GM10266 (cell line): Measurements from ENCODE around the gene GSK3B.
A peak's percentile ranks its signal among the peaks of the same experiment; 100 is the strongest.

Experiments
- DNase-seq: peaks from one replicate; pipeline ENCODE4 v3.0.0; 2012; ENCODE audit errors: extremely low spot score
- CTCF ChIP-seq: IDR thresholded peaks from 2 replicates; pipeline ENCODE4 v1.5.1; 2012; ENCODE audit warnings: mild to moderate bottlenecking, low read depth; ENCODE audit not compliant: control insufficient read depth, insufficient read depth; ENCODE audit errors: missing control alignments

GSK3B gene

GRCh38 chr3:120093911-120094775, at the start of gene GSK3B:
Gene GSK3B (minus strand): TSS chr3:120094447. CDS start chr3:120093434, 1,013 bp downstream.
- no peak for TF ChIP-seq CTCF
- DNase-seq = peak; percentile 52

- no peak for TF ChIP-seq CTCF
- no peak for DNase-seq
Measured at GRCh38 chr3:120143676-120144075, 49.4 kb upstream of the GSK3B start.

DNA sequence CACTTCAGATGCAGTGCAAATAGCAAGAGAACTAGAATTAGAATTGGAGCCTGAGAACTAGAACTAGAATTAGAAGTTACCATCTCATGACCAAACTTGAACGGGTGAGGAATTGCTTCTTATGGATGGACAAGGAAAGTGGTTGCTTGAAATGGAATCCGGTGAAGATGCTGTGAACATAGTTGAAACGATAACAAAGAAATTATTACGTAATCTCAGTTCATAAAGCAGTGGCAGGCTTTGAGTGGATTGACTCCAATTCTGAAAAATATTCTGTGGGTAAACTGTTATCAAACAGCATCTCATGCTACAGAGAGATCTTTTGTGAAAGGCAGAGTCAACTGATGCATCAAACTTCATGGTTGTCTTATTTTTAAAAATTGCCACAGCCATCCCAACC, 48.0 kb upstream of the GSK3B start:
- no peak for TF ChIP-seq CTCF
- no peak for DNase-seq

DNA sequence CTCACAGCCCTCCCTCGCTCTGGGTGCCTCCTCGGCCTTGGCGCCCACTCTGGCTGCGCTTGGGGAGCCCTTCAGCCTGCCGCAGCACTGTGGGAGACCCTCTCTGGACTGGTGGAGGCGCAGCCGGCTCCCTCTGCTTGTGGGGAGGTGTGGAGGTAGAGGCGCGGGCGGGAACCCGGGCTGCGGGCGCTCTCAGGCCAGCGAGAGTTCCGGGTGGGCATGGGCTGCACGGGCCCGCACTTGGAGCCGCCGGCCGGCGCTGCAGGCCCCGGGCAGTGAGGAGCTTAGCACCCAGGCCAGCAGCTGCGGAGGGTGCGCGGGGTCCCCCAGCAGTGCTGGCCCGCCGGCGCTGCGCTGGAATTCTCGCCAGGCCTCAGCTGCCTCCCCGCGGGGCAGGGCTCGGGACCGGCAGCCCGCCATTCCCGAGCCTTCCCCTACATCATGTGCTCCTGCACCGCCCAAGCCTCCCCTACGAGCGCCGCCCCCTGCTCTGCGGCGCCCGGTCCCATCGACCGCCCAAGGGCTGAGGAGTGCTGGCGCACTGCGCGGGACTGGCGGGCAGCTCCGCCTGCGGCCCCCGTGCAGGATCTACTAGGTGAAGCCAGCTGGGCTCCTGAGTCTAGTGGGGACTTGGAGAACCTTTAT, 46.0 kb upstream of the GSK3B start:
- DNase-seq = no peak
- no peak for TF ChIP-seq CTCF

- no peak for DNase-seq
- no peak for TF ChIP-seq CTCF
Measured at GRCh38 chr3:120139140-120139539, 44.9 kb upstream of the GSK3B start.

DNA sequence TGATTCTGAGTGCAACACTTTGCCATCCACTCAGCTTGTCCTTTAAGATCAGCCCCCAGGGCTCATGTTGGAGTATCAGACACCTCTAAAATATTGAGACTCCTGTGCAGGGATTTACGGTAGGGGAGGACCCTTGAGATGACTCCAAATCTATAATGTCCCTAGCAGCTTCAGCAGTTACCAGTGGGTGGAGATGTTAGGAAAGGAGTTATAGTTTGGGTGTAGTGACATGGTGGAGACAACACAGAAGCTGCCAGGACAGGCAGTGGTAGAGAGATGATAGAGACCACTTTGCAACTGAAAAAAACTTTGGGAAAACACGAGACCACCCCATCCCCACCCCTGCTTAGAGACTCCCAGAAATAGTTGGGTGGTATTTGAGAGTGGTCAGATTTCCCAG, 43.3 kb upstream of the GSK3B start:
- TF ChIP-seq CTCF = no peak
- DNase-seq = no peak

DNA sequence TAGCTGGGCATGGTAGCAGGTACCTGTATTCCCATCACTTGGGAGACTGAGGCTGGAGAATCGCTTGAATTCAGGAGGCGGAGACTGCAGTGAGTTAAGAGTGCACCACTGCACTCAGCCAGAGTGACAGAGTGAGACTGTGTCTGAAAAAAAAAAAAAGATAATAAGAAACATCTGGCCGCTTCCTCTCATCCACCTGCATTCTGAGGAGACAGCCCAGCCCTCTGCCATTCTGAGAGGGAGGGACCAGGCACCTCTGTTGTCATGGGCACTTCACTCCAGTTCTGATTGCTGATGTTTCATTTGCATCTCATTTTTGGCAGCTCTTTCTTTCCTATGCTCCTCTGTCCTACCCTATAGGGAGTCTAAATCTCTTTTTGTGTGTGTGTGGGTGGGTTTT, 36.4 kb upstream of the GSK3B start:
- no peak for TF ChIP-seq CTCF
- DNase-seq = no peak
